ENCODE measurements around the gene NFIA. TPM values are rescaled to one million over a fixed set of nuclear protein-coding genes. Genes with fewer than 3 reads are reported as not detected.

NFIA gene
- total RNA-seq, 1 experiment from 2014 or later: 0.35 TPM

DNA sequence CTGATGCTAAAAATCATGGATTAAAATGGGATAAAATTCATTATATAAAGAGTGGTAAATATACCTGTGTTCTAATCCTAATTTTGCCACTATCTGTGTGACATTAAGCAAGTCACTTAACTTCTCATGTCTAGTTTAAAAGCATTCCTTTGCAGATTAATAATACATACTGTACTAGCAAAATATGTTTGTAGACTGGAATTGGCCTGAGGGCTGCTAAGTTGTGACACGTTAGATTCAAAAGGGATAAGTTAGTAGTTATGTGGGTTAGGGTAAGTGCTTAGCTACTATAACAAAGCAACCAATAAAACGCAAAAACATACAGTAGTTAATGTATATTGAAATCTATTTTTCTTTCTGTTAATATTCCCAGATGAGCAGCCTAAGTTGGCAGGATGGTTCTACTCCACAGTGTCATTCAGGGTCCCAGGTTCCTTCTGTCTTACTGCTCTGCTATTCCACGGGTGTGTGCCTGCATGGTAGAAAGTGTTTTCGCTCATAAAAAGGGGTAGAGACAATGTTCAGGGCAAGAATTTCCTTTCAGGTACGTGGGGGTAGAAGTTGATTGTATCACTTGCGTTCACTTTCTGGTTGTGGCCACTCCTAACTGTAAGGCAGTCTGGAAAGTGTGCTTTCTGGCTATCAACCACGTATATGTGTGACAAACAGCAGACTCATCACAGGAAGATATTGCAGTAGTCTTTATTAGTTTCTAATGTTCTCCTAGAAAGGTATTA is 239.8 kb downstream of the NFIA start:
- Histone ChIP-seq H2BK120ac (ENCODE audit: low read depth, low read length, poor library complexity, severe bottlenecking) (no peak overlapping the region), H3K14ac (ENCODE audit: insufficient read depth, low read length) (no peak overlapping the region), H3K79me1 (ENCODE audit: insufficient read depth, low read depth, low read length, poor library complexity, severe bottlenecking) (no peaks in the 10 kb centered on the region), H3K9me3 (ENCODE audit: control insufficient read depth, low read depth, low read length) (no peaks in the 10 kb centered on the region), H3K4ac (ENCODE audit: low read depth, low read length) (no peak overlapping the region), H3K79me2 (ENCODE audit: insufficient read depth, low read length) (no peaks in the 10 kb centered on the region), H3K4me2 (ENCODE audit: insufficient read depth, insufficient read length, low read length) (no peak overlapping the region), H3K27ac (ENCODE audit: insufficient read length, low read depth, low read length) (no peak overlapping the region), H4K8ac (replicated peaks; ENCODE audit: insufficient read length, low read depth, low read length) (no peak overlapping the region), H2AK5ac (ENCODE audit: insufficient read length, low read length) (no peak overlapping the region), H3K9ac (ENCODE audit: extremely low read depth, insufficient read length, low read length) (no peak overlapping the region), H4K91ac (ENCODE audit: insufficient read length, low read depth, low read length) (no peak overlapping the region), H2BK15ac (ENCODE audit: low read depth, low read length) (no peak overlapping the region), H4K20me1 (ENCODE audit: control insufficient read depth, insufficient read depth, insufficient read length) (no peaks in the 10 kb centered on the region), H3T11ph (ENCODE audit: low read length) (no peak overlapping the region), H3K27me3 (ENCODE audit: insufficient read depth, low read length) (no peaks in the 10 kb centered on the region), H2AFZ (ENCODE audit: low read length) (no peak overlapping the region), H4K5ac (ENCODE audit: insufficient read length, low read depth, low read length) (no peak overlapping the region), H3K23ac (ENCODE audit: insufficient read length, low read depth, low read length) (no peak overlapping the region), H3K56ac (ENCODE audit: insufficient read length, low read depth, low read length) (peak overlapping the region; percentile 66), H2BK12ac (ENCODE audit: insufficient read length, low read depth, low read length) (no peak overlapping the region), H3K18ac (ENCODE audit: insufficient read length, low read depth, low read length) (no peak overlapping the region), H3K4me1 (ENCODE audit: insufficient read depth, low read length) (peaks cover 2% of the 10 kb centered on the region), H2BK20ac (ENCODE audit: low read depth, low read length, poor library complexity, severe bottlenecking) (no peak overlapping the region), H3K23me2 (ENCODE audit: insufficient read length, low read depth, low read length, poor library complexity, severe bottlenecking) (no peaks in the 10 kb centered on the region), H2BK5ac (ENCODE audit: insufficient read length, low read length) (no peak overlapping the region)
- H3K4me3 Mint-ChIP-seq: no peak overlapping the region
- H3K27ac Mint-ChIP-seq: no peak overlapping the region
- H3K4me1 Mint-ChIP-seq: peaks cover 17 to 22% of the 10 kb centered on the region in 2 experiments
- TF ChIP-seq, protein P1, sequence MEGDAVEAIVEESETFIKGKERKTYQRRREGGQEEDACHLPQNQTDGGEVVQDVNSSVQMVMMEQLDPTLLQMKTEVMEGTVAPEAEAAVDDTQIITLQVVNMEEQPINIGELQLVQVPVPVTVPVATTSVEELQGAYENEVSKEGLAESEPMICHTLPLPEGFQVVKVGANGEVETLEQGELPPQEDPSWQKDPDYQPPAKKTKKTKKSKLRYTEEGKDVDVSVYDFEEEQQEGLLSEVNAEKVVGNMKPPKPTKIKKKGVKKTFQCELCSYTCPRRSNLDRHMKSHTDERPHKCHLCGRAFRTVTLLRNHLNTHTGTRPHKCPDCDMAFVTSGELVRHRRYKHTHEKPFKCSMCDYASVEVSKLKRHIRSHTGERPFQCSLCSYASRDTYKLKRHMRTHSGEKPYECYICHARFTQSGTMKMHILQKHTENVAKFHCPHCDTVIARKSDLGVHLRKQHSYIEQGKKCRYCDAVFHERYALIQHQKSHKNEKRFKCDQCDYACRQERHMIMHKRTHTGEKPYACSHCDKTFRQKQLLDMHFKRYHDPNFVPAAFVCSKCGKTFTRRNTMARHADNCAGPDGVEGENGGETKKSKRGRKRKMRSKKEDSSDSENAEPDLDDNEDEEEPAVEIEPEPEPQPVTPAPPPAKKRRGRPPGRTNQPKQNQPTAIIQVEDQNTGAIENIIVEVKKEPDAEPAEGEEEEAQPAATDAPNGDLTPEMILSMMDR (conservative IDR thresholded peaks at IDR 0.05): no peak
- H3K36me3 Mint-ChIP-seq (ENCODE audit: insufficient read depth in 1 of 3, low read depth in 3 of 3): peaks cover 0 to under 1% (median 0%) of the 10 kb centered on the region in 3 experiments; a peak in 1 of 7 replicates
- H3K27me3 Mint-ChIP-seq (ENCODE audit: low read depth): no peaks in the 10 kb centered on the region; the same call in 1 of the 2 replicates
- no peak for DNase-seq
- WGBS (ENCODE audit: extremely low coverage, insufficient read length, low lambda C conversion rate): no CpG with 5 or more reads among the region's 7 CpGs
- no peaks in the 10 kb centered on the region for H3K9me3 Mint-ChIP-seq

Measured in H9 (cell line).